ENCODE data around the gene PACRG. TPM values are rescaled to one million over a fixed set of nuclear protein-coding genes. Genes with fewer than 3 reads are reported as not detected.

Gene PACRG
- total and polyA plus RNA-seq, 9 donors, result 2.5 to 33.1 (median 3.8) TPM

DNA sequence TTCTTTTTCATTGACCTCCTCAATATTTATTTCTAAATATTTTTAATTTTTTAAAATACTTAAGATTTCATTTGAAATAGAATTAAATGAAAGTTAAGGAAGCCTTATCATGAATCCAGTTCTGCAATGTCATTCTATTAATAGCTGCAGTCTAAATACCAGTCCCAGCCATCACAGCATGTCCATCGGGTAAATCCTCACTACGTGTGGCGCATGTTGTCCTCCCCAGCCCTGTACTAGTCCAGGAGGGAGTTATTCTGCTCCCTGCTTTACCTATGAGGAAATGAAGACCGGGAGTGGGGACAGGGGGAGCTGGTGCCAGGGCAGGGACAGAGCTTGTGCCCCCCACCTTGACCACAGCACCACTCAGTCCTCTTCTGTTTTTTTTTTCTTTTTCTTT is 561.7 kb downstream of the PACRG start:
- 46 to 80% (median 55%) methylated on average over 4 of the region's 4 CpGs for WGBS, 3 donors

DNA sequence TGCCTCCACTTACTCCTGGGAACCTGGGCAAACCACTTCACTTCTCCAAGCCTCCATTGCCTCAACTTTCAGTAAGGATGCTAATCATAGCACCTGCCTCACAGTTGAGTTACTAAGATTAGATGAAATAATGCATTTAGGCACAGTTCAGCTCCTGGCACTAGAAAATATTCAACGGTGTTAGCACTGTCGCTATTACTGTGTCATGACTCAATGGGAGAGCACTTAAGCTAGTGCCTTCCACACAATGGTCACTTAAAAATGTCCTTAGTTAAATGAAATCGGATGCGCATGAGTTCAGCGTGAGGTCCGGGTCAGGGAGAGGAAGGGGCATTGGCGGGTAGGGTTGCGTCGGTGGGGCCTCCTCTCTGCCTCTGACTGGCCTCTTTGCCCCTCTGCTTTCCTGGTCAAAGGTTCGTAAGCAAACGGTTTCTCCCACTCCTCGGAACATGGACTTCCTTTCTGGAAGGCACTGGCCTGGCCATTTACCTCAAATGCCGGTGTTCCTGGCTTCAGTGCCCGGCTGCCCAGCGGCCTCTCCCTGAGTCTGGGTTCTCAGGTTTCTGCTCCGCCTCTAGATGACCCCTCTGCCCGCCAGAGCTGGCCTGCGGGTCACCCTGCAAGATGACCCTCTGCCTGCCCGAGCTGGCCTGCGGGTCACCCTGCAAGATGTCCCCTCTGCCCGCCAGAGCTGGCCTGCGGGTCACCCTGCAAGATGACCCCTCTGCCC is 562.9 kb downstream of the PACRG start:
- Histone ChIP-seq H3K4me3 (no peak overlapping the region), H3K27ac (no peak overlapping the region), H3K36me3 (no peaks in the 10 kb centered on the region), H3K9me3 (no peaks in the 10 kb centered on the region), H3K27me3 (no peaks in the 10 kb centered on the region), H3K4me1 (ENCODE audit: insufficient read depth) (no peaks in the 10 kb centered on the region)
- no peak for DNase-seq
- no peak for TF ChIP-seq POLR2A (IDR thresholded peaks at IDR 0.05)
- no peak for TF ChIP-seq EP300 (IDR thresholded peaks at IDR 0.05)
- TF ChIP-seq, protein P1, sequence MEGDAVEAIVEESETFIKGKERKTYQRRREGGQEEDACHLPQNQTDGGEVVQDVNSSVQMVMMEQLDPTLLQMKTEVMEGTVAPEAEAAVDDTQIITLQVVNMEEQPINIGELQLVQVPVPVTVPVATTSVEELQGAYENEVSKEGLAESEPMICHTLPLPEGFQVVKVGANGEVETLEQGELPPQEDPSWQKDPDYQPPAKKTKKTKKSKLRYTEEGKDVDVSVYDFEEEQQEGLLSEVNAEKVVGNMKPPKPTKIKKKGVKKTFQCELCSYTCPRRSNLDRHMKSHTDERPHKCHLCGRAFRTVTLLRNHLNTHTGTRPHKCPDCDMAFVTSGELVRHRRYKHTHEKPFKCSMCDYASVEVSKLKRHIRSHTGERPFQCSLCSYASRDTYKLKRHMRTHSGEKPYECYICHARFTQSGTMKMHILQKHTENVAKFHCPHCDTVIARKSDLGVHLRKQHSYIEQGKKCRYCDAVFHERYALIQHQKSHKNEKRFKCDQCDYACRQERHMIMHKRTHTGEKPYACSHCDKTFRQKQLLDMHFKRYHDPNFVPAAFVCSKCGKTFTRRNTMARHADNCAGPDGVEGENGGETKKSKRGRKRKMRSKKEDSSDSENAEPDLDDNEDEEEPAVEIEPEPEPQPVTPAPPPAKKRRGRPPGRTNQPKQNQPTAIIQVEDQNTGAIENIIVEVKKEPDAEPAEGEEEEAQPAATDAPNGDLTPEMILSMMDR (IDR thresholded peaks at IDR 0.05), result no peak
- WGBS, 3 donors, result 90 to 93% (median 90%) methylated on average over 22 of the region's 22 CpGs
- intact Hi-C loops (cut with DNase I), result no loop called here

More for the DNA sequence above, 561.7 kb downstream of the PACRG start:
- Histone ChIP-seq H3K9me3 (no peaks in the 10 kb centered on the region), H3K36me3 (no peaks in the 10 kb centered on the region), H3K4me1 (ENCODE audit: insufficient read depth) (no peaks in the 10 kb centered on the region), H3K27me3 (no peaks in the 10 kb centered on the region), H3K27ac (no peak overlapping the region), H3K4me3 (no peak overlapping the region)
- TF ChIP-seq POLR2A (IDR thresholded peaks at IDR 0.05) (no peak), EP300 (IDR thresholded peaks at IDR 0.05) (no peak)
- TF ChIP-seq, protein P1 (IDR thresholded peaks at IDR 0.05), result no peak
- DNase-seq, result no peak
- intact Hi-C loops (cut with DNase I), result no loop called here

DNA sequence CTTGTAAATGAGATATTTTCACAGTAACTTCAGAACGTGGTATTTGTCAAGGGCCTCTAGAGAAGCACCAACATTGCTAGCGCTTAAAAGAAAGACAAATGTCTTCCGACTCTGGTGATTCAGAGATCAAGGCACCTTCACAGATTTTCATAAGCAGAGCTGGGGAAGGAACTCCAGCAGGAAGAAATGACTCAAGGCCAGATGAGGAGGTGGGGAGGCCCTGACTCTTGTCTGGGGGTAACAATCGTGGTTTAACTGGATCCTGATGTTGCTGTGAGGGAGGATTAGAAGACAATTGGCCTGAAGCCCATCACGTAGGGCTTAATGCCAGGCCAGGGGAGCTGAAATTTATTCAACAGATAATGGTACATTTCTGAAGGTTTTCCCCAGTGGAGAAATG is 563.8 kb downstream of the PACRG start:
- H3K36me3 ChIP-seq, result no peaks in the 10 kb centered on the region
- no peaks in the 10 kb centered on the region for H3K9me3 ChIP-seq
- DNase-seq, result no peak
- TF ChIP-seq EP300 (IDR thresholded peaks at IDR 0.05) (no peak), POLR2A (IDR thresholded peaks at IDR 0.05) (no peak)
- TF ChIP-seq, protein P1 (IDR thresholded peaks at IDR 0.05), result no peak
- 48 to 54% (median 53%) methylated on average over 5 of the region's 5 CpGs for WGBS, 3 donors
- no peaks in the 10 kb centered on the region for H3K4me1 ChIP-seq (ENCODE audit: insufficient read depth)
- intact Hi-C loops (cut with DNase I), result no loop called here
- no peak overlapping the region for H3K4me3 ChIP-seq
- H3K27ac ChIP-seq, result no peak overlapping the region
- H3K27me3 ChIP-seq, result no peaks in the 10 kb centered on the region

DNA sequence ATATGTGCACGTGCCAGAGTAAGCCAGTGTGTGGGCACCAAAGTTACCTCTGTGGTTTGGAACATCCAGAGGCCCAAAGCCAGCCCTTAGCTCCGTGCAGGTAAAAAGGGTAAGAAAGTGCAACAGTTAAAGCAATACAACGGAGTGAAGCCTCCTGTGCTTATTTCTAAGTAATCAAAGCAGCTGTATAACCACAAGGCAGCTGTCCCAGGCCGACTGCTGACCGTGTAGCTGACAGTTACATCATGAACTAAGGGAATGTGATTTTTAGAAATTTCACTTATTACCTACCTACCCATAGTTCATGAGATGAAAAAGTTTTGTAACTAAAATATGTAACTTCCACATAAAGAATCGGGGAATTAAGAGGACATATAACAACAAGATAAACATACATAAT is 565.5 kb downstream of the PACRG start:
- H3K4me3 ChIP-seq, result no peak overlapping the region
- intact Hi-C loops (cut with DNase I), result no loop called here
- WGBS, 3 donors, result 65 to 77% (median 69%) methylated on average over 6 of the region's 6 CpGs
- no peak for DNase-seq
- no peaks in the 10 kb centered on the region for H3K4me1 ChIP-seq (ENCODE audit: insufficient read depth)
- no peak overlapping the region for H3K27ac ChIP-seq
- H3K9me3 ChIP-seq, result no peaks in the 10 kb centered on the region
- TF ChIP-seq, protein P1 (IDR thresholded peaks at IDR 0.05), result no peak
- no peak for TF ChIP-seq EP300 (IDR thresholded peaks at IDR 0.05)
- no peak for TF ChIP-seq POLR2A (IDR thresholded peaks at IDR 0.05)
- no peaks in the 10 kb centered on the region for H3K36me3 ChIP-seq
- H3K27me3 ChIP-seq, result no peaks in the 10 kb centered on the region

Data from ovary (tissue), 9 donors.